Ovary (tissue), 3 donors: Measurements from ENCODE around the gene ZBED1.
"Not testable (repeated sequence)": the region's sequence is repeated elsewhere in the genome, so short reads cannot be mapped to it uniquely, and the experiment has no call there.

Source experiments
- POLR2A ChIP-seq: fragments of 450-650 bp; IDR thresholded peaks from one replicate; pipeline ENCODE4 v1.6.1; 2017; ENCODE audit warnings: antibody characterized with exemption, mild to moderate bottlenecking, moderate library complexity
- TF ChIP-seq, protein P1 (sequence below), 3 donors: fragments of 450-650 bp in 2 of 3; fragments of 200-600 bp in 1 of 3; IDR thresholded peaks; one replicate each; pipeline versions ENCODE4 v1.5.1 to v1.8.0; 2016 to 2022; ENCODE audit warnings: antibody characterized with exemption in 3 of 3, mild to moderate bottlenecking in 1 of 3
- donor health status: DM: no; HTN: no; CAD: no.

DNA sequence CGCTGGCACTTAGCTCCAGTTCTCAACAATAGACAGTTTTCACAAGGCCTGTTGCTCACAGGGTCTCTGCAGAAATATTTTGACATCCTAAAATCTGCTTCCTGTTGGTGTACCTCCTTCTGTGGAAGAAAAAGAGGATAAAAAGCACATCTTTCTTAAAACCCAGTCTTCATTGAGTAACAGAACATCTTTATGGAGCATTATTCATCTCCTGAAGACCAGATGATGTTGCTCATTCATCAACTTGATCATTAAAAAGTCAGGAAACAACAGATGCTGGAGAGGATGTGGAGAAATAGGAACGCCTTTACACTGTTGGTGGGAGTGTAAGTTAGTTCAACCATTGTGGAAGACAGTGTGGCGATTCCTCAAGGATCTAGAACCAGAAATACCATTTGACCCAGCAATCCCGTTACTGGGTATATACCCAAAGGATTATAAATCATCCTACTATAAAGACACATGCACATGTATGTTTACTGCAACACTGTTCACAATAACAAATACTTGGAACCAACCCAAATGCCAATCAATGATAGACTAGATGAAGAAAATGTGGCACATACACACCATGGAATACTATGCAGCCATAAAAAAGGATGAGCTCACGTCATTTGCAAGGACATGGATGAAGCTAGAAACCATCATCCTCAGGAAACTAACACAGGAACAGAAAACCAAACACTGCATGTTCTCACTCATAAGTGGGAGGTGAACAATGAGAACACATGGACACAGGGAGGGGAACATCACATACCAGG is 33.7 kb upstream of the ZBED1 start:
- TF ChIP-seq, protein P1, sequence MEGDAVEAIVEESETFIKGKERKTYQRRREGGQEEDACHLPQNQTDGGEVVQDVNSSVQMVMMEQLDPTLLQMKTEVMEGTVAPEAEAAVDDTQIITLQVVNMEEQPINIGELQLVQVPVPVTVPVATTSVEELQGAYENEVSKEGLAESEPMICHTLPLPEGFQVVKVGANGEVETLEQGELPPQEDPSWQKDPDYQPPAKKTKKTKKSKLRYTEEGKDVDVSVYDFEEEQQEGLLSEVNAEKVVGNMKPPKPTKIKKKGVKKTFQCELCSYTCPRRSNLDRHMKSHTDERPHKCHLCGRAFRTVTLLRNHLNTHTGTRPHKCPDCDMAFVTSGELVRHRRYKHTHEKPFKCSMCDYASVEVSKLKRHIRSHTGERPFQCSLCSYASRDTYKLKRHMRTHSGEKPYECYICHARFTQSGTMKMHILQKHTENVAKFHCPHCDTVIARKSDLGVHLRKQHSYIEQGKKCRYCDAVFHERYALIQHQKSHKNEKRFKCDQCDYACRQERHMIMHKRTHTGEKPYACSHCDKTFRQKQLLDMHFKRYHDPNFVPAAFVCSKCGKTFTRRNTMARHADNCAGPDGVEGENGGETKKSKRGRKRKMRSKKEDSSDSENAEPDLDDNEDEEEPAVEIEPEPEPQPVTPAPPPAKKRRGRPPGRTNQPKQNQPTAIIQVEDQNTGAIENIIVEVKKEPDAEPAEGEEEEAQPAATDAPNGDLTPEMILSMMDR (IDR thresholded peaks at IDR 0.05) = not testable (repeated sequence)
- TF ChIP-seq POLR2A = not testable (repeated sequence)
